Measurements from ENCODE around the gene ABCA13.

- no peak for TF ChIP-seq CTCF (IDR thresholded peaks at IDR 0.05)
- no peak for TF ChIP-seq POLR2A (IDR thresholded peaks at IDR 0.05)
Measured at GRCh38 chr7:48610705-48611104, 439.4 kb downstream of the ABCA13 start.

Data from right lobe of liver (tissue), 4 donors.